Peyer's patch (tissue), 4 donors: ENCODE results near the gene C7orf33.

Experiments used
- POLR2A ChIP-seq, 2 donors: fragments of 450-650 bp; IDR thresholded peaks; one replicate each; pipeline ENCODE4 v1.5.1; 2017; ENCODE audit warnings: antibody characterized with exemption in 2 of 2, mild to moderate bottlenecking in 2 of 2, moderate library complexity in 2 of 2
- TF ChIP-seq, protein P1 (sequence below), 6 experiments: fragments of 450-650 bp in 4 of 6; fragments of 200-600 bp in 2 of 6; sonication (generic) in 1 of 6; IDR thresholded peaks; one replicate each; pipeline ENCODE4 v1.5.1; 2017 to 2019; ENCODE audit warnings: antibody characterized with exemption in 6 of 6, mild to moderate bottlenecking in 3 of 6, moderate library complexity in 1 of 6

- TF ChIP-seq, protein P1, sequence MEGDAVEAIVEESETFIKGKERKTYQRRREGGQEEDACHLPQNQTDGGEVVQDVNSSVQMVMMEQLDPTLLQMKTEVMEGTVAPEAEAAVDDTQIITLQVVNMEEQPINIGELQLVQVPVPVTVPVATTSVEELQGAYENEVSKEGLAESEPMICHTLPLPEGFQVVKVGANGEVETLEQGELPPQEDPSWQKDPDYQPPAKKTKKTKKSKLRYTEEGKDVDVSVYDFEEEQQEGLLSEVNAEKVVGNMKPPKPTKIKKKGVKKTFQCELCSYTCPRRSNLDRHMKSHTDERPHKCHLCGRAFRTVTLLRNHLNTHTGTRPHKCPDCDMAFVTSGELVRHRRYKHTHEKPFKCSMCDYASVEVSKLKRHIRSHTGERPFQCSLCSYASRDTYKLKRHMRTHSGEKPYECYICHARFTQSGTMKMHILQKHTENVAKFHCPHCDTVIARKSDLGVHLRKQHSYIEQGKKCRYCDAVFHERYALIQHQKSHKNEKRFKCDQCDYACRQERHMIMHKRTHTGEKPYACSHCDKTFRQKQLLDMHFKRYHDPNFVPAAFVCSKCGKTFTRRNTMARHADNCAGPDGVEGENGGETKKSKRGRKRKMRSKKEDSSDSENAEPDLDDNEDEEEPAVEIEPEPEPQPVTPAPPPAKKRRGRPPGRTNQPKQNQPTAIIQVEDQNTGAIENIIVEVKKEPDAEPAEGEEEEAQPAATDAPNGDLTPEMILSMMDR (IDR thresholded peaks at IDR 0.05) = no peak
- TF ChIP-seq POLR2A (IDR thresholded peaks at IDR 0.05) = no peak
Observed at GRCh38 chr7:148588168-148588567, 2.4 kb upstream of the C7orf33 start.
